ENCODE measurements around the gene TMEM245. TPM values are rescaled to one million over a fixed set of nuclear protein-coding genes. Genes with fewer than 3 reads are reported as not detected.

Gene TMEM245
- total RNA-seq, 1 experiment from 2014 or later = 52.2 TPM

DNA sequence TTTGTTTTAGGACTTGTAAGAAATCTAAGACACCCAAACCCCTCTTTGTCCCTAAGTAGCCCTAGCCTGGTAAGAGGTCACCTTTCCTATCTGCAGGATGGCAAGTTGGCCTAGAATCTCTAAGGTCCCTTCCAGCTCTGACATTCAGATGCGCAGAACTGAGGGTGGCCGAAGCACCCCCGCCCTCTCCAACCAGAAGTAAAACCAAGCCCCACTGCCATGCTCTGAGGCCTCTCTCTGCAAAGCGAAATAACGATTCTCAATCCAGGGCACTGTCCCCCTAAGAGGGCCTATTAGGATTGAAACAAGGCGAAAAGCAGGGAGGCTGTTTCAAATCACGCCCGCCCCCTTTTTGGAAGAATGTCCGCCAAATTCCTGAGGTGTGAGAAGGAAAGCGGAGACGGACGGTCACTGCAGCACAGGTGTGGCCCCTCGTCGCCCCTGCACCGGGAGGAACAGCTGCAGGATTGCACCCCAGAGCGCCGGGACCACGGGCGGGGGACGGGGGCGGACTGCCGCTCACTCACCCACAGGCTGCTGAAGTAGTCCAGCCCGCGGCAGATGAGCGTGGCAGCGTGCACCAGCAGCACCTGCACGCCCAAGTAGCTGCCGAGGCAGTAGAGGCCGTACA is 824 bp downstream of the TMEM245 start:
- Mint-ChIP-seq H3K4me3 (ENCODE audit: low read depth, unreplicated experiment) (peak overlapping the region; percentile 85), H3K36me3 (ENCODE audit: insufficient read depth, unreplicated experiment) (peaks cover 30% of the 10 kb centered on the region), H3K9me3 (ENCODE audit: low read depth, unreplicated experiment) (no peaks in the 10 kb centered on the region), H3K27ac (ENCODE audit: unreplicated experiment) (peak overlapping the region; percentile 58), H3K27me3 (ENCODE audit: unreplicated experiment) (no peaks in the 10 kb centered on the region), H3K4me1 (ENCODE audit: low read depth, unreplicated experiment) (peaks cover 22% of the 10 kb centered on the region)
- CTCF ChIA-PET = interaction anchor here (1.5 kb wide), 1 partner anchor 9 kb away, joined by 8 read pairs; no protein-coding TSS in a partner anchor
- intact Hi-C loops (cut with micrococcal nuclease; ENCODE audit: unreplicated experiment) = loop anchor here (10.0 kb wide), 1 partner anchor 54 kb away; no protein-coding TSS in a partner anchor
- no peak for DNase-seq
- BruUV-seq (replicated peaks) = no TSS peak
- TF ChIP-seq, protein P1, sequence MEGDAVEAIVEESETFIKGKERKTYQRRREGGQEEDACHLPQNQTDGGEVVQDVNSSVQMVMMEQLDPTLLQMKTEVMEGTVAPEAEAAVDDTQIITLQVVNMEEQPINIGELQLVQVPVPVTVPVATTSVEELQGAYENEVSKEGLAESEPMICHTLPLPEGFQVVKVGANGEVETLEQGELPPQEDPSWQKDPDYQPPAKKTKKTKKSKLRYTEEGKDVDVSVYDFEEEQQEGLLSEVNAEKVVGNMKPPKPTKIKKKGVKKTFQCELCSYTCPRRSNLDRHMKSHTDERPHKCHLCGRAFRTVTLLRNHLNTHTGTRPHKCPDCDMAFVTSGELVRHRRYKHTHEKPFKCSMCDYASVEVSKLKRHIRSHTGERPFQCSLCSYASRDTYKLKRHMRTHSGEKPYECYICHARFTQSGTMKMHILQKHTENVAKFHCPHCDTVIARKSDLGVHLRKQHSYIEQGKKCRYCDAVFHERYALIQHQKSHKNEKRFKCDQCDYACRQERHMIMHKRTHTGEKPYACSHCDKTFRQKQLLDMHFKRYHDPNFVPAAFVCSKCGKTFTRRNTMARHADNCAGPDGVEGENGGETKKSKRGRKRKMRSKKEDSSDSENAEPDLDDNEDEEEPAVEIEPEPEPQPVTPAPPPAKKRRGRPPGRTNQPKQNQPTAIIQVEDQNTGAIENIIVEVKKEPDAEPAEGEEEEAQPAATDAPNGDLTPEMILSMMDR (IDR thresholded peaks at IDR 0.05; ENCODE audit: unreplicated experiment) = no peak

DNA sequence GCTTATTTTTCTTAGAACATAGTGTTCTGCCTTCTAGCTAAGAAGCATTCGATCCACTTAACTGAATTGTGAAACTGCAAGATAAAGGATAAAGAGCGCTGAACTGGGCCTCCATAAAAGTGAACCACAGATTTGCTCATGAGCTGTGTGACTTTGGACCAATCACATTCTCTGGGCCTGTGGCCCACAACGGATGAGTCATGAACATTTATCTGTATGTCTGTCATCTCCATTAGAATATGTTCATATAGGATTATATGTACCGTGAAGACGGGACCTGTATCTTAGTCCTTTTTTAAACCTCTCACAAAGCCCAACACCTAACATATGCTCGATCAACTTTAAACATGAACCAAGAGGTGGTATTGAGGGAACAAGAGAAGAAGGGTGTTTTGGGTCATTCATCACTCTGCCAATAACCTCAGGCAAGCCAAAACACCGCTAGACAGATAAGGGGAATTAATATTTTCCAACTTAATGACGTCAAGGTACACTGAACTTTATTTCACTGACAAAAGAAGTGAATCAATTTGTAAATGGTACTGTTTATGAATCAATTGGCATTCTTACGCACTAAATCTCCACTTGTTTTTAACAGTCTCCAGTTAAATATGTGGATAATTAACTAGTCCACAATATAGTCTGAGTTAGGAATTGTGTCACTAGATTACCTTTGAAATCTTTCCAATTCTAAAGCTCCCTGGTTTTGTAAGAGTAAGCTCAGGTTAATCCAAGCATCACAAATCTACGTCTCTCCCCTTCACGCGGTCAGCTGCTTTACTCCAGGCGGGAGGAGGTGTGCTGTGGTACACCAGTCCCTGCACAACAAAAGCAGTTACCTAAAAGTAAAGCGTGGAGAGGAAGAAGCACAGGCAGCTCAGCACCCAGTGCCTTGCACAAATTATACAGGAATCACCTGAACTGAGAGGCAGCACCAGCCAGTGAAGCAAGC is 1.6 kb downstream of the TMEM245 start:
- TSS peak; percentile 51 for BruUV-seq (replicated peaks)
- Mint-ChIP-seq H3K27ac (ENCODE audit: unreplicated experiment) (peak overlapping the region; percentile 58), H3K4me3 (ENCODE audit: low read depth, unreplicated experiment) (peak overlapping the region; percentile 85), H3K27me3 (ENCODE audit: unreplicated experiment) (no peaks in the 10 kb centered on the region), H3K9me3 (ENCODE audit: low read depth, unreplicated experiment) (no peaks in the 10 kb centered on the region), H3K36me3 (ENCODE audit: insufficient read depth, unreplicated experiment) (peaks cover 30% of the 10 kb centered on the region), H3K4me1 (ENCODE audit: low read depth, unreplicated experiment) (peaks cover 26% of the 10 kb centered on the region)
- CTCF ChIA-PET = interaction anchor here (0.5 kb wide), 1 partner anchor 180 kb away, joined by 6 read pairs; no protein-coding TSS in a partner anchor
- DNase-seq = peak; percentile 13
- TF ChIP-seq, protein P1 (IDR thresholded peaks at IDR 0.05; ENCODE audit: unreplicated experiment) = no peak
- intact Hi-C loops (cut with micrococcal nuclease; ENCODE audit: unreplicated experiment) = loop anchor here (10.0 kb wide), 1 partner anchor 53 kb away; no protein-coding TSS in a partner anchor

DNA sequence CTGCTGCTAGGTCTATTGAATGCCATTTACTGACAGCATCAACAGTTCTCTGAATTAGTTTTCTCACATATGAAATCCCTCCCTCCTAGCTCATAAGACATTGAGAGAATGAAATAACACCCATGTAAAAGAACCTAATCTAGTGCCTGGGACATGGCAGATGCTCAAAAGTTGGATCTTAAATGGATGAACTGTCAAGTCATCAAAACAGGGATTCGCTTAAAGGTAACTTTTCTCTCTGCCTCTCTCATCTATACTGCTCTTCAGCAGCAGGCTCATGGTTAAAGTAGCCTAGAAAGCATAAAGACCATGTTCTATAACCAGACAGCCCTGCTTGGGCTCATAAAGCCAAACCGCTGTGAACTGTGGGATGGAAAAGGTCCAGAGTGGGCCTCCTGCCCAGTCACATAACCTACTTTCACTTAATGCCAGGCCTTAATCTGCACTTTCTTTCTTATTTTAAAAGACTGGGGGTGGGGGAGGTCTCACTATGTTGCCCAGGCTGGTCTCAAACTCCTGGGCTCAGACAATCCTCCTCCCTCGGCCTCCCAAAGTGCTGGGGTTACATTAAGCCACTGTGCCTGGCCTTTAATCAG is 3.7 kb downstream of the TMEM245 start:
- peaks cover 35% of the 10 kb centered on the region for H3K36me3 Mint-ChIP-seq (ENCODE audit: insufficient read depth, unreplicated experiment)
- H3K9me3 Mint-ChIP-seq (ENCODE audit: low read depth, unreplicated experiment) = no peaks in the 10 kb centered on the region
- CTCF ChIA-PET = no interaction called here
- TF ChIP-seq, protein P1 (IDR thresholded peaks at IDR 0.05; ENCODE audit: unreplicated experiment) = no peak
- H3K27ac Mint-ChIP-seq (ENCODE audit: unreplicated experiment) = no peak overlapping the region
- no peak for DNase-seq
- H3K4me3 Mint-ChIP-seq (ENCODE audit: low read depth, unreplicated experiment) = no peak overlapping the region
- BruUV-seq (replicated peaks) = no TSS peak
- intact Hi-C loops (cut with micrococcal nuclease; ENCODE audit: unreplicated experiment) = loop anchor here (10.0 kb wide), 1 partner anchor 51 kb away; no protein-coding TSS in a partner anchor
- no peaks in the 10 kb centered on the region for H3K27me3 Mint-ChIP-seq (ENCODE audit: unreplicated experiment)
- peaks cover 30% of the 10 kb centered on the region for H3K4me1 Mint-ChIP-seq (ENCODE audit: low read depth, unreplicated experiment)

DNA sequence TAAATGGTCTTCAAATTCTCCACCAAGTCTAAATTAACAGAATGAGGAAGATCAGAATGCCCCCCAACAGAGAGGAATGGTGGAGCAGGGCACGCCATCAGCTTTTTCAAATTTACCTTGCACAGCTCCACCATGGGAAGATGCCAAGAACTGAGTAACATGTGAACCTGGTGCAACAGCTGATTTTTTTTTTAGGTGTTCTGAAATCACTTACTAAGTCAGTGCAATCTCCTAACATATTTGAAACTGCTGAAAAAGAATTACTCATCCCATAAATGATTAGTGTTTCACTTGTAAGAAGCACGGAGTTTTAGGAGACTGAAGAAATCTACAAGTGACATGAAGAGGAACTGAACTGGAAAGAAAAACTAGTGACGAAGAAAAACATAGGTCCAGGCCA is 5.1 kb downstream of the TMEM245 start:
- CTCF ChIA-PET = no interaction called here
- Mint-ChIP-seq H3K27me3 (ENCODE audit: unreplicated experiment) (no peaks in the 10 kb centered on the region), H3K4me3 (ENCODE audit: low read depth, unreplicated experiment) (no peak overlapping the region), H3K4me1 (ENCODE audit: low read depth, unreplicated experiment) (peaks cover 39% of the 10 kb centered on the region), H3K9me3 (ENCODE audit: low read depth, unreplicated experiment) (no peaks in the 10 kb centered on the region), H3K36me3 (ENCODE audit: insufficient read depth, unreplicated experiment) (peaks cover 31% of the 10 kb centered on the region), H3K27ac (ENCODE audit: unreplicated experiment) (no peak overlapping the region)
- BruUV-seq (replicated peaks) = no TSS peak
- intact Hi-C loops (cut with micrococcal nuclease; ENCODE audit: unreplicated experiment) = loop anchor here (10.0 kb wide), 1 partner anchor 50 kb away; no protein-coding TSS in a partner anchor
- DNase-seq = no peak
- TF ChIP-seq, protein P1 (IDR thresholded peaks at IDR 0.05; ENCODE audit: unreplicated experiment) = no peak
